Cortex of kidney (tissue), 1 donor: ENCODE data around the gene VPS39.
"Not testable (repeated sequence)": the region's sequence is repeated elsewhere in the genome, so short reads cannot be mapped to it uniquely, and the experiment has no call there.

Experiments used
- DNase-seq: peaks from one replicate; lab custom pipeline; 2025; lab: John Stamatoyannopoulos, UW

Gene VPS39

GRCh38 chr15:42207674-42208579 is at the start of gene VPS39:
Gene VPS39 (minus strand): TSS chr15:42208304. CDS start chr15:42208153, 151 bp downstream.
- no peak for DNase-seq

- no peak for DNase-seq
Measured at GRCh38 chr15:42253300-42253699, 45.2 kb upstream of the VPS39 start.

- no peak for DNase-seq
Measured at GRCh38 chr15:42240823-42241222, 32.7 kb upstream of the VPS39 start.

- DNase-seq = no peak
Measured at GRCh38 chr15:42239528-42240182, 31.6 kb upstream of the VPS39 start.

GRCh38 chr15:42233107-42233506 is 25.0 kb upstream of the VPS39 start:
- no peak for DNase-seq

GRCh38 chr15:42232606-42233005 is 24.5 kb upstream of the VPS39 start:
- DNase-seq = no peak

GRCh38 chr15:42231088-42231487 is 23.0 kb upstream of the VPS39 start:
- DNase-seq = no peak

- DNase-seq = not testable (repeated sequence)
Measured at GRCh38 chr15:42228981-42229380, 20.9 kb upstream of the VPS39 start.

GRCh38 chr15:42228036-42228435 is 19.9 kb upstream of the VPS39 start:
- DNase-seq = no peak

GRCh38 chr15:42226648-42227047 is 18.5 kb upstream of the VPS39 start:
- no peak for DNase-seq

GRCh38 chr15:42220216-42220615 is 12.1 kb upstream of the VPS39 start:
- no peak for DNase-seq

- DNase-seq = no peak
Measured at GRCh38 chr15:42218953-42219592, 11.0 kb upstream of the VPS39 start.

GRCh38 chr15:42217568-42217967 is 9.5 kb upstream of the VPS39 start:
- DNase-seq = no peak

- DNase-seq = no peak
Measured at GRCh38 chr15:42215913-42216829, 8.1 kb upstream of the VPS39 start.

- no peak for DNase-seq
Measured at GRCh38 chr15:42214600-42214999, 6.5 kb upstream of the VPS39 start.

GRCh38 chr15:42213511-42213910 is 5.4 kb upstream of the VPS39 start:
- no peak for DNase-seq

GRCh38 chr15:42210696-42211095 is 2.6 kb upstream of the VPS39 start:
- DNase-seq = no peak

GRCh38 chr15:42206406-42206805 is 1.7 kb downstream of the VPS39 start:
- no peak for DNase-seq

- no peak for DNase-seq
Measured at GRCh38 chr15:42203891-42204290, 4.2 kb downstream of the VPS39 start.

GRCh38 chr15:42202653-42203052 is 5.5 kb downstream of the VPS39 start:
- no peak for DNase-seq

- DNase-seq = no peak
Measured at GRCh38 chr15:42201801-42202200, 6.3 kb downstream of the VPS39 start.

- DNase-seq = no peak
Measured at GRCh38 chr15:42199126-42199525, 9.0 kb downstream of the VPS39 start.
